ENCODE results near the gene GPR107.
A peak's percentile ranks its signal among the peaks of the same experiment; 100 is the strongest.

The GPR107 gene

GRCh38 chr9:130090915-130091314 is 37.2 kb downstream of the GPR107 start:
- DNase-seq, result no peak
- in situ Hi-C loops (cut with HindIII; ENCODE audit: low pct_ligation_motif_present, low pct_unique_long_range_greater_than_20kb, low sequenced_read_pairs), result no loop called here

- in situ Hi-C loops (cut with HindIII; ENCODE audit: low pct_ligation_motif_present, low pct_unique_long_range_greater_than_20kb, low sequenced_read_pairs), result no loop called here
- DNase-seq, result no peak
Measured at GRCh38 chr9:130092910-130093309, 39.2 kb downstream of the GPR107 start.

GRCh38 chr9:130095872-130096271 is 42.2 kb downstream of the GPR107 start:
- in situ Hi-C loops (cut with HindIII; ENCODE audit: low pct_ligation_motif_present, low pct_unique_long_range_greater_than_20kb, low sequenced_read_pairs), result no loop called here
- DNase-seq, result no peak

- DNase-seq, result no peak
- in situ Hi-C loops (cut with HindIII; ENCODE audit: low pct_ligation_motif_present, low pct_unique_long_range_greater_than_20kb, low sequenced_read_pairs), result no loop called here
Measured at GRCh38 chr9:130100681-130101080, 47.0 kb downstream of the GPR107 start.

- DNase-seq, result no peak
- in situ Hi-C loops (cut with HindIII; ENCODE audit: low pct_ligation_motif_present, low pct_unique_long_range_greater_than_20kb, low sequenced_read_pairs), result no loop called here
Measured at GRCh38 chr9:130101915-130102314, 48.2 kb downstream of the GPR107 start.

GRCh38 chr9:130104491-130105193 is 50.9 kb downstream of the GPR107 start:
- in situ Hi-C loops (cut with HindIII; ENCODE audit: low pct_ligation_motif_present, low pct_unique_long_range_greater_than_20kb, low sequenced_read_pairs), result no loop called here
- DNase-seq, result no peak

- DNase-seq, result no peak
- in situ Hi-C loops (cut with HindIII; ENCODE audit: low pct_ligation_motif_present, low pct_unique_long_range_greater_than_20kb, low sequenced_read_pairs), result no loop called here
Measured at GRCh38 chr9:130106860-130107233, 53.1 kb downstream of the GPR107 start.

GRCh38 chr9:130107234-130107861 is 53.6 kb downstream of the GPR107 start:
- in situ Hi-C loops (cut with HindIII; ENCODE audit: low pct_ligation_motif_present, low pct_unique_long_range_greater_than_20kb, low sequenced_read_pairs), result no loop called here
- peak; percentile 65 for DNase-seq

- in situ Hi-C loops (cut with HindIII; ENCODE audit: low pct_ligation_motif_present, low pct_unique_long_range_greater_than_20kb, low sequenced_read_pairs), result no loop called here
- DNase-seq, result no peak
Measured at GRCh38 chr9:130107955-130108354, 54.2 kb downstream of the GPR107 start.

GRCh38 chr9:130110166-130110565 is 56.5 kb downstream of the GPR107 start:
- DNase-seq, result peak; percentile 18

GRCh38 chr9:130110596-130111021 is 56.9 kb downstream of the GPR107 start:
- no peak for DNase-seq
- in situ Hi-C loops (cut with HindIII; ENCODE audit: low pct_ligation_motif_present, low pct_unique_long_range_greater_than_20kb, low sequenced_read_pairs), result no loop called here

More at GRCh38 chr9:130110166-130110565, 56.5 kb downstream of the GPR107 start:
- in situ Hi-C loops (cut with HindIII; ENCODE audit: low pct_ligation_motif_present, low pct_unique_long_range_greater_than_20kb, low sequenced_read_pairs), result no loop called here

- in situ Hi-C loops (cut with HindIII; ENCODE audit: low pct_ligation_motif_present, low pct_unique_long_range_greater_than_20kb, low sequenced_read_pairs), result no loop called here
- DNase-seq, result no peak
Measured at GRCh38 chr9:130111786-130112537, 58.3 kb downstream of the GPR107 start.

GRCh38 chr9:130112538-130113151 is 58.9 kb downstream of the GPR107 start:
- in situ Hi-C loops (cut with HindIII; ENCODE audit: low pct_ligation_motif_present, low pct_unique_long_range_greater_than_20kb, low sequenced_read_pairs), result no loop called here
- no peak for DNase-seq

- no peak for DNase-seq
- in situ Hi-C loops (cut with HindIII; ENCODE audit: low pct_ligation_motif_present, low pct_unique_long_range_greater_than_20kb, low sequenced_read_pairs), result no loop called here
Measured at GRCh38 chr9:130114741-130115140, 61.0 kb downstream of the GPR107 start.

GRCh38 chr9:130116346-130116745 is 62.6 kb downstream of the GPR107 start:
- no peak for DNase-seq
- in situ Hi-C loops (cut with HindIII; ENCODE audit: low pct_ligation_motif_present, low pct_unique_long_range_greater_than_20kb, low sequenced_read_pairs), result no loop called here

GRCh38 chr9:130117376-130117775 is 63.7 kb downstream of the GPR107 start:
- in situ Hi-C loops (cut with HindIII; ENCODE audit: low pct_ligation_motif_present, low pct_unique_long_range_greater_than_20kb, low sequenced_read_pairs), result no loop called here
- no peak for DNase-seq

GRCh38 chr9:130117816-130118632 is 64.3 kb downstream of the GPR107 start:
- DNase-seq, result peak; percentile 21
- in situ Hi-C loops (cut with HindIII; ENCODE audit: low pct_ligation_motif_present, low pct_unique_long_range_greater_than_20kb, low sequenced_read_pairs), result no loop called here

- in situ Hi-C loops (cut with HindIII; ENCODE audit: low pct_ligation_motif_present, low pct_unique_long_range_greater_than_20kb, low sequenced_read_pairs), result no loop called here
- DNase-seq, result peak; percentile 57
Measured at GRCh38 chr9:130118841-130119518, 65.3 kb downstream of the GPR107 start.
